Adrenal gland (tissue), 12 donors: Measurements from ENCODE around the gene PTGS2. TPM values are rescaled to one million over a fixed set of nuclear protein-coding genes. Genes with fewer than 3 reads are reported as not detected.

Source experiments
- DNase-seq, 7 donors: peaks; one replicate each; pipeline ENCODE4 v3.0.0-alpha.2; 2019 to 2020
- H3K27ac ChIP-seq, 5 donors: fragments of 200-600 bp; sonication (generic) in 4 of 5; 1 replicate in 3 of 5; 2 replicates in 2 of 5; pipeline versions ENCODE4 v1.5.1 to v1.8.0; 2016 to 2020; ENCODE audit warnings: mild to moderate bottlenecking in 1 of 5
- H3K27me3 ChIP-seq: fragments of 200-600 bp; 2 replicates; pipeline ENCODE4 v1.8.0; 2021
- H3K36me3 ChIP-seq, 2 donors: fragments of 200-600 bp; replicated peaks in 1 of 2; 1 replicate in 1 of 2; 2 replicates in 1 of 2; pipeline versions ENCODE4 v1.5.1 to v1.8.0; 2018 to 2022
- H3K4me1 ChIP-seq, 2 donors: fragments of 200-600 bp; replicated peaks in 1 of 2; 1 replicate in 1 of 2; 2 replicates in 1 of 2; pipeline versions ENCODE4 v1.5.1 to v1.8.0; 2018 to 2021
- H3K4me3 ChIP-seq, 4 donors: fragments of 200-600 bp; sonication (generic) in 3 of 4; one replicate each; pipeline ENCODE4 v1.5.1; 2016 to 2018
- H3K9me3 ChIP-seq, 3 donors: fragments of 200-600 bp; sonication (generic) in 1 of 3; replicated peaks in 1 of 3; 1 replicate in 2 of 3; 2 replicates in 1 of 3; pipeline versions ENCODE4 v1.5.1 to v1.8.0; 2016 to 2021
- POLR2A ChIP-seq, 2 donors: fragments of 450-650 bp; IDR thresholded peaks; one replicate each; pipeline ENCODE4 v1.6.1; 2017; ENCODE audit warnings: antibody characterized with exemption in 2 of 2, mild to moderate bottlenecking in 2 of 2, moderate library complexity in 1 of 2
- WGBS, 4 donors: extraction: QIAGEN DNeasy Blood & Tissue Kit in 2 of 4; methylation state at CpG; one replicate each; pipeline versions ENCODE4 v1.1.5 to v1.1.7; 2013 to 2017; 5-methylcytosine and 5-hydroxymethylcytosine counted together
- intact Hi-C, 2 donors: fragments of 100-400 bp; cut with DNase I; formaldehyde crosslinking; loops; one replicate each; pipeline versions ENCODE4 v1.14.1 to v1.15.0; 2022 to 2023
- polyA plus RNA-seq, 3 donors: library from polyadenylated mRNA; stranded (reverse); fragments of 200-250 nt in 2 of 3; fragments of 350-450 nt in 1 of 3; fragmentation: Illumina TruSeq in 1 of 3; extraction: RNeasy Lipid Tissue Mini Kit (QIAGEN cat#74804) in 1 of 3; gene quantifications; one replicate each; pipeline ENCODE4 v1.2.3, GENCODE V29; 2013 to 2014
- total RNA-seq, 9 donors: library from RNA; depleted of rRNA in 4 of 9; stranded (reverse); fragments of >200 nt in 4 of 9; fragments of 120-200 nt in 1 of 9; fragmentation: NEBNext Ultra II Directional in 1 of 9; extraction: Animal tissue kit (Norgen Biotek cat#: 25700) in 1 of 9; gene quantifications; one replicate each; pipeline versions ENCODE4 v1.1.0 to v1.2.4, GENCODE V29; 2013 to 2023
- TF ChIP-seq, protein P1 (sequence below), 6 experiments: fragments of 450-650 bp in 4 of 6; fragments of 200-600 bp in 2 of 6; sonication (generic) in 1 of 6; IDR thresholded peaks; 1 replicate in 5 of 6; 2 replicates in 1 of 6; pipeline versions ENCODE4 v1.5.1 to v1.8.0; 2016 to 2021; ENCODE audit warnings: antibody characterized with exemption in 6 of 6, mild to moderate bottlenecking in 2 of 6, moderate library complexity in 1 of 6
- donor health status: healthy with polysubstance abuse.
- donor health status: Bipolar disorder and iron deficiency.
- donor health status: DM: yes; HTN: yes; CAD: no.
- donor health status: DM: no; HTN: no; CAD: no.
- donor health status: DM: no; HTN: no; CAD: no.
- donor health status: DM: yes; HTN: yes; CAD: no.

Gene PTGS2
- total and polyA plus RNA-seq, 12 donors: 0.77 to 21.5 (median 3.0) TPM

DNA sequence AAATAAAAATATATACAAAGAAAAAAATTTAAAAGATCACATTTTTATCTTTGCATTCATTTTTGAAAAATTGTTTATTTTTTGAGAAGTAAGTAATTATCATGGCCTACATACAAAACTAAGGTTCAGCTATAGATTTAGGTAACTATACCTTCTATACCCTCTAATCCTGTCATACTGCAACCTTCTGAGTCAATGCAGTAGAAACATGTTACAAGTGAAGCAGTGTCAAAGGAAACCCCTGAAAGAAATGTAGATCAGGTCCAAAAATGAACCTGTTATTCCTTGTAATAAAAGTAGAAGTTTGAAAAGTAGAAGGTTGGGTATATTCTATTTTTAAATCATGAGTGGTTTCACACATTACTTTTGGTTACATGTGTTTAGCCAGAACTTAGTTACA lies 51.3 kb downstream of the PTGS2 start:
- no peaks in the 10 kb centered on the region for H3K9me3 ChIP-seq
- H3K27ac ChIP-seq: no peak overlapping the region
- DNase-seq: no peak
- H3K4me1 ChIP-seq: no peaks in the 10 kb centered on the region
- no peaks in the 10 kb centered on the region for H3K36me3 ChIP-seq
- intact Hi-C loops: no loop called here
- H3K4me3 ChIP-seq: no peak overlapping the region
- no peak for TF ChIP-seq POLR2A (IDR thresholded peaks at IDR 0.05)
- TF ChIP-seq, protein P1, sequence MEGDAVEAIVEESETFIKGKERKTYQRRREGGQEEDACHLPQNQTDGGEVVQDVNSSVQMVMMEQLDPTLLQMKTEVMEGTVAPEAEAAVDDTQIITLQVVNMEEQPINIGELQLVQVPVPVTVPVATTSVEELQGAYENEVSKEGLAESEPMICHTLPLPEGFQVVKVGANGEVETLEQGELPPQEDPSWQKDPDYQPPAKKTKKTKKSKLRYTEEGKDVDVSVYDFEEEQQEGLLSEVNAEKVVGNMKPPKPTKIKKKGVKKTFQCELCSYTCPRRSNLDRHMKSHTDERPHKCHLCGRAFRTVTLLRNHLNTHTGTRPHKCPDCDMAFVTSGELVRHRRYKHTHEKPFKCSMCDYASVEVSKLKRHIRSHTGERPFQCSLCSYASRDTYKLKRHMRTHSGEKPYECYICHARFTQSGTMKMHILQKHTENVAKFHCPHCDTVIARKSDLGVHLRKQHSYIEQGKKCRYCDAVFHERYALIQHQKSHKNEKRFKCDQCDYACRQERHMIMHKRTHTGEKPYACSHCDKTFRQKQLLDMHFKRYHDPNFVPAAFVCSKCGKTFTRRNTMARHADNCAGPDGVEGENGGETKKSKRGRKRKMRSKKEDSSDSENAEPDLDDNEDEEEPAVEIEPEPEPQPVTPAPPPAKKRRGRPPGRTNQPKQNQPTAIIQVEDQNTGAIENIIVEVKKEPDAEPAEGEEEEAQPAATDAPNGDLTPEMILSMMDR (IDR thresholded peaks at IDR 0.05): no peak
- no peaks in the 10 kb centered on the region for H3K27me3 ChIP-seq

DNA sequence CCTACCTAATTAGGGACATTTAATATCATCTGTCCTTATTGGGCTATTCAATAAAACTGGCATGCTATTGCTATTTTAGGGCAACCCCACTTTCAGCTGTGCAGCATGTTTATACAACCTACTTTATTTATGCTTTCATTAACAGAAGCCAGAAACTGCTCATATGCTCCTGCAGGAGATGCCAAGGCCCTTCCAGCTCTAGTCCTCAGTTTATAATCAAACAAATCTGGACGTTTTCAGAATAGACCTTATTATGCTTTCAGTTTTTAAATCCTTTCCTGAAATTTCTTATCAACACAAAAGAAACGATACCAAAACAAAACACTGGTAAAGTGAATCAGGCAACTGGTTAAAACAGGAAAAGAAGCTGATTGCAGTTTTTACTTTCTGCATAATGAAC lies 53.2 kb downstream of the PTGS2 start:
- H3K9me3 ChIP-seq: no peaks in the 10 kb centered on the region
- TF ChIP-seq, protein P1 (IDR thresholded peaks at IDR 0.05): no peak
- no peak for TF ChIP-seq POLR2A (IDR thresholded peaks at IDR 0.05)
- H3K36me3 ChIP-seq: no peaks in the 10 kb centered on the region
- H3K4me1 ChIP-seq: no peaks in the 10 kb centered on the region
- H3K27me3 ChIP-seq: no peaks in the 10 kb centered on the region
- intact Hi-C loops: no loop called here
- 15 to 19% (median 17%) methylated on average over 2 of the region's 2 CpGs for WGBS, 4 donors
- DNase-seq: no peak
- H3K27ac ChIP-seq: no peak overlapping the region
- no peak overlapping the region for H3K4me3 ChIP-seq

DNA sequence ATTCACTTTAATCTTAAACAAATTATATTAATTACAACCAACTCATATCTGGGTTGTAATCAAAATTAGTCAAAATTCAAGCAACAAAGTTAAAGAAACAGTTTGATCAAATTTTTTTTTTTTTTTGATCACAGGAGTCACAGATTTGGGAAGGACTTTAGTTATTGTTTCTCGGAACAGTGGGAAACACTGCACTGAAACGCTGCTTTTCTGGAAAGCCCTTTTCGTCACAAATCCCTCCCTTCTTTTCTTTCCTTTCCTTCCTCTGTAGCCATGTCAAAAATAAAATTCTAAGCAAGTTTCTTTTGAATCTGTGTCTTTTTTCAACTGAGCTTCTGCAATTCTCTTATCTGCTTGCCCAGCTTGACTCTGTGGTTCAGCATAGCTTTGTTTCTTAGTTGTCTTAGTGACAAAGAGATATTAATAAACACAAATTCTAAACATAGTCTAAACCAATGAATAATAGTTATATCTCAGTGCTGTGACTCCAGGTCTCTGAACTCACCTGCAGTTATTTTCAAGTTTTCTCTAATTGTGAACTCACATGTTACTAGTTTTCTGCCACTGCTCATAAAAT lies 53.8 kb downstream of the PTGS2 start:
- no peak for DNase-seq
- H3K9me3 ChIP-seq: no peaks in the 10 kb centered on the region
- intact Hi-C loops: no loop called here
- H3K4me3 ChIP-seq: no peak overlapping the region
- TF ChIP-seq, protein P1 (IDR thresholded peaks at IDR 0.05): no peak
- no peaks in the 10 kb centered on the region for H3K4me1 ChIP-seq
- H3K36me3 ChIP-seq: no peaks in the 10 kb centered on the region
- 38 to 54% (median 46%) methylated on average over 3 of the region's 3 CpGs for WGBS, 4 donors
- H3K27ac ChIP-seq: no peak overlapping the region
- H3K27me3 ChIP-seq: no peaks in the 10 kb centered on the region

DNA sequence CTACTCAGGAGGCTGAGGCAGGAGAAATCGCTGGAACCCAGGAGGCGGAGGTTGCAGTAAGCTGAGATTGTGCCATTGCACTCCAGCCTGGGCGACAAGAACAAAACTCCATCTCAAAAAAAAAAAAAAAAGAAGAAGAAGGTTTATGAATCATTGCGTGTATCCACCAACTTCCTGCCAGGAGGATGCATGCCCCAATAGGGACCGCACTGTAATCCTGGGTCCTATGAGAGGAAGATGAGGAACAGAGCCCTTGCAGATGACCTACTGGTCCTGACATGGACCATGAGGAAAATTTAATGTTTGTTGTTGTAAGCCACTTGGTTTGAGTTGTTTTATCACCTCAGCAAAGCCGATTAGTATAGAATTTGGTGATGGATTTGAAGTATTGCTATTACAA lies 56.7 kb downstream of the PTGS2 start:
- DNase-seq: peak in 1 of 7 donors; percentile 25
- Histone ChIP-seq H3K4me1 (no peaks in the 10 kb centered on the region), H3K27me3 (no peaks in the 10 kb centered on the region), H3K27ac (no peak overlapping the region), H3K36me3 (no peaks in the 10 kb centered on the region), H3K4me3 (no peak overlapping the region), H3K9me3 (no peaks in the 10 kb centered on the region)
- WGBS, 4 donors: 76 to 83% (median 79%) methylated on average over 4 to 6 of the region's 6 CpGs
- no peak for TF ChIP-seq POLR2A (IDR thresholded peaks at IDR 0.05)
- TF ChIP-seq, protein P1 (IDR thresholded peaks at IDR 0.05): no peak
- intact Hi-C loops: no loop called here

Other genes starting within 250 kb of the PTGS2 start
- gene PDC, start 219.3 kb downstream of the PTGS2 start, total RNA-seq: not detected
- not detected for gene PDC, start 219.3 kb downstream of the PTGS2 start, polyA plus RNA-seq
- 10 to 100 TPM in 8 of 9 donors, 1 to 10 TPM in 1; 6.6 to 53.1 (median 16.1) TPM for gene PLA2G4A, start 148.5 kb upstream of the PTGS2 start, total RNA-seq
- gene PLA2G4A, start 148.5 kb upstream of the PTGS2 start, polyA plus RNA-seq: 10 to 100 TPM in 2 of 3 donors, 1 to 10 TPM in 1; 4.2 to 17.9 (median 10.1) TPM